ENCODE measurements around the gene NOPCHAP1.

Gene NOPCHAP1

DNA sequence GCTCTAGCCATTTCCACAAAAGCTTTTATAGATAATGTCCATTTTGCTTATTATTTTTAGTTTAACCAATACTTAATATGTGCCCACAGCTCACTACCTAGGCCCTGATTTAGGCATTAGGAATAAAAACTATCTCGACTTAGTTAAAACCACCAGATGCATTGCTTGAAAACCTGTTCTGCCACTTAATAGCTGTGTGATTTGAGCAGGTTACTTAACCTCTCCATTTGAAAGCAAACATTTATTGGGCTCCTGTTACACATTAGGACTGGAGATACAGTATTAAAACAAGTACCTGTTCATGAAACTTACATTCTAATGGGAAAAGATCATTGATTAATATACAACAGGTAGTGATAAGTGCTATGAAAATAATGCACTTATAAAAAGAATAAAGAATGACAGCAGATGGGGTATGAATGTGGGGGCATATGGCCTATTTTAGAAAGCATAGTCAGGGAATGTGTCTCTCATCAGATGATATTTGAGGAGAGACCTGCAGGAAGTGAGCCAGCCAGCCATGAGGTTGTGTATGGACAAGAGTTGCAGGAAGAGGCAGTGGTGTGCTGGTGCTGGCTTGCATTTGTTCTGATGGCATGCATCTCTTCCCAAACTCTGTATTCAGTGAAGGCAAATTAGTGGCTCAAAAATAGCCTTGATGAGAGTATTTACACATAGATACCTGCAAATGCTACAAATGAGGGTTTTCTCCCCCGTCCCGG is 34.3 kb downstream of the NOPCHAP1 start:
- DNase-seq (ENCODE audit: low read depth), result no peak

DNA sequence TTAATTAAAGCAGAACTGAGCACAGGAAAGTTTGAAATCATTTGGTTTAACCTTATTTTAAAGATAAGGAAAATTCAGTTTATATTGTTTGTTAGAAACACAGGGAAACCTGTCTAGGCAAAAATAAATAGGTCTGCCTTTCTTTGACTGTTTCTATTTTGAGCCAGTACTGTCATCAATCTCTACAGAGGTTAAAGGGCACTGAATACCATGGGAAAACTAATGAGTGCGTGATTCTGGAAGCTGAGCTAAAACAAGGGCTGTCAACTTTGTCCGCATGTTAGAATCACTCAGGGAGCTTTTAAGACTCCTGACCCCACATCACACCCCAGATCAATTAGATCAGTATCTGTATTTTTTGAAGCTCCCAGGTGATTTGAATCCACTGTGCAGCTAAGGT is 38.8 kb downstream of the NOPCHAP1 start:
- DNase-seq (ENCODE audit: low read depth), result no peak

GRCh38 chr12:105025890-105026289 is 39.8 kb downstream of the NOPCHAP1 start:
- DNase-seq (ENCODE audit: low read depth), result peak; percentile 79

GRCh38 chr12:105026411-105026810 is 40.3 kb downstream of the NOPCHAP1 start:
- peak; percentile 18 for DNase-seq (ENCODE audit: low read depth)

DNA sequence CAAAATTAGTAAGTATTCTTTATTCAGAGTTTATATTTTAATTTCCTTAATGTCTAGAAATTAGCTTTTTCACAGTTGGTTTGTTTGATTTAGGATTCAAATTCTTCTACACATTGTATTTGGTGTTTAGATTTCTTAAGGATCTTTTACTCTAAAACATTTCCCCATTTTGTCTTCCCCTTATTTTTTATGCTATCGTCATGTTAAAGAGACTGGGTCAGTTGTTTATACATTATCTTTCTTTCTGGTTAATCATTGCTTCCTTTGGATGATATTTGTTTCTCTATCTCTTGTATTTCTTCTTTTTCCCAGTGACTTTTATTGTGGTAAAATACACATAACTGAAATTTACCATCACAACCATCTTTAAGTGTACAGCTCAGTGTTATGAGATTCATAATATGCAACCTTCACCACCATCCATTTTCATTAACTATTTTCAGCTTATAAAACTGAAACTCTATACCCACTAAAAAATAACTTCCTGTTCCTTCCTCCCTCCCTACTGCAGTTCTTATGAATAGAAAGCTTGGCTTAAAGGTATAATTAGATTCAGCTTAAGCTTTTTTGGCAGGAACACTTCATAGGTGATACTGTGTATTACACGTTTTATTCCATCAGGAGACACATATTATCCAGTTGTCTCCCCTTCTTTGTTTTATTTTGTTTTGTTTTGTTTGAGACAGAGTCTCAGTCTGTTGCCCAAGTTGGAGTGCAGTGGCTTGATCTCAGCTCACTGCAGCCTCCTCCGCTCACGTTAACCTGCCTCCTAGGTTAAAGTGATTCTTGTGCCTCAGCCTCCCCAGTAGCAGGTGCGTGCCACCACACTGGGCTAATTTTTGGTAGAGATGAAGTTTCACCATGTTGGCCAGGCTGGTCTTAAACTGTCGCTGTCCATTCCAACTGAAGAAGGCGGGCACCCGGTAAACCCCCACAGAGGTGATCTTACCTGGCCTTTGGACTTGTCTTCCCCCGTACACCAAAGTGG is 45.0 kb downstream of the NOPCHAP1 start:
- DNase-seq (ENCODE audit: low read depth), result no peak

DNA sequence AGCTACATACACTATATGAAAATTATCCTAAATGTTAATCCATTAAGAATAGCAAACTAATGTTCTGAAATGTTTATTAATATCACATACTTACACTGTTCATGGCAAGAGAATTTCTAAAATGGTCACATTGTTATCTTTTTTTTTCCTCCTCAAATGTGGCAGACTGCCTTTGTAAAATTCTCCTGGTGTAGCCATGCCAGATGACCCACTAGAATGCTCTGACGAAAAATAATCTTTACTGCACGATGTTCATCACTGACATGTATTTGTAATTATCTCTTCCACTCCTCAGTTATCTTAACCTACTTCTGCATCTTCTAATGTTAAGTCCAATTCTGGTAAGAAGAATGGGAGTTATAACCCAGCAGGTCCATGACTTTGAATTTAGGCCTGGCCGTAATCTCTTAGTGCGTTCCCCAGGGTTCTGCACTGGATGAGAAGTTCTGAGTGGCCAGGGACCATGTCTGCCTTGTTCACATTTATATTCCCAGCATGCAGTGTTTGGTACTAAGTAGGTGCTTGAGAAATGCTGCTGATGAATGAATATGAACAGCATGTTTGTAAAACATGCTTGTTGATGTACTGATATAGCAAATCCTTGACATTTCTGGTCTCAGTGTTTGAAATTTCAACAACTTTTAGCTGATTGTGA is 46.7 kb downstream of the NOPCHAP1 start:
- DNase-seq (ENCODE audit: low read depth), result no peak

DNA sequence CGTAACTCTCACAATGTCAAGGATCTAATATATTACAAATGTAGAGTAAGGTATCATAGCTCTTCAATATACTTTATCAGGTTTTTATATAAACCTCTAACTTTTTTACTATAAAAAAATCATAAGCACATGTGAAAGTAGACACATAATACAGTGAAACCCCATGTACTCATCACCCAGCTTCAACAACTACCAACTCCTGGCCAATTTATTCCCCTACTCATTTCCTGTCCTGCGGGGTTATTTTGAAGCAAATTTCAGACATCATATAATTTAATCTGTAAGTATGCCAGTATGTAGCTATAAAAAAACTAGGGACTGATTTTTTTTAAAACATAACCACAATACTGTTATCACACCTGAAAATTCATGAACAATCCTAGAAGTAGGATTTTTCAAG is 47.7 kb downstream of the NOPCHAP1 start:
- no peak for DNase-seq (ENCODE audit: low read depth)
